ENCODE results near the gene MCCC1. TPM values are rescaled to one million over a fixed set of nuclear protein-coding genes. Genes with fewer than 3 reads are reported as not detected.

The MCCC1 gene
- total and polyA plus RNA-seq, 2 of the 4 experiments (the other 2 are of a cell fraction): 14.2 to 17.9 TPM

GRCh38 chr3:182971637-182972036, 127.7 kb downstream of the MCCC1 start:
- no TSS peak for BruUV-seq (replicated peaks)
- no peak overlapping the region for H3K14ac ChIP-seq (replicated peaks; ENCODE audit: low read depth, low read length)
- no peaks in the 10 kb centered on the region for H3K36me3 ChIP-seq (ENCODE audit: control insufficient read depth, insufficient read depth, low read length)
- peaks cover 11% of the 10 kb centered on the region for H3K4me1 ChIP-seq (ENCODE audit: control insufficient read depth, insufficient read depth, low read length)
- peak; percentile 40 for DNase-seq
- no CpG with 5 or more reads among the region's 2 CpGs for WGBS, 2 experiments (ENCODE audit: extremely low coverage in 2 of 2, insufficient read length in 1 of 2)
- H3K4me2 ChIP-seq (ENCODE audit: low read depth, low read length): no peak overlapping the region
- dilution Hi-C loops (cut with HindIII; ENCODE audit: low sequenced_read_pairs, unreplicated experiment) (no loop called here), intact Hi-C loops (cut with micrococcal nuclease) (no loop called here), in situ Hi-C loops (cut with MboI; ENCODE audit: low sequenced_read_pairs) (no loop called here)
- CTCF ChIA-PET: interaction anchor here (0.5 to 0.8 kb wide), 4 partner anchors 16 to 694 kb away, joined by 3 to 6 read pairs (median 3); no protein-coding TSS in a partner anchor
- no peak overlapping the region for H3K4me3 ChIP-seq (ENCODE audit: insufficient read depth, low read depth, low read length)
- no peak overlapping the region for H3K23ac ChIP-seq (ENCODE audit: low read depth, low read length)
- H2BK5ac ChIP-seq (ENCODE audit: low read depth, low read length, poor library complexity, severe bottlenecking): no peak overlapping the region
- no peak overlapping the region for H2AK5ac ChIP-seq (ENCODE audit: low read depth, low read length)
- H4K8ac ChIP-seq (ENCODE audit: low read depth in 2 of 2, low read length in 2 of 2): no peak overlapping the region
- H2BK15ac ChIP-seq (ENCODE audit: low read depth, low read length): no peak overlapping the region
- peak; percentile 47; the same call in 1 of the 2 replicates for ATAC-seq (ENCODE audit: low read depth)
- H3K18ac ChIP-seq (ENCODE audit: low read depth, low read length): no peak overlapping the region
- H2BK20ac ChIP-seq (ENCODE audit: low read depth, low read length): no peak overlapping the region
- no peak overlapping the region for H4K91ac ChIP-seq (ENCODE audit: insufficient read depth, low read depth, low read length)
- POLR2A ChIA-PET (ENCODE audit: unreplicated experiment): interaction anchor here (0.6 kb wide), 1 partner anchor 179 kb away, joined by 3 read pairs; no protein-coding TSS in a partner anchor
- H3K4ac ChIP-seq (ENCODE audit: low read depth, low read length): no peak overlapping the region
- H3K9me3 ChIP-seq (ENCODE audit: control insufficient read depth, insufficient read depth, low read length): no peaks in the 10 kb centered on the region
- TF ChIP-seq BHLHE40 (IDR thresholded peaks at IDR 0.05; ENCODE audit: low read depth, low read length) (no peak), RFX5 (IDR thresholded peaks at IDR 0.05; ENCODE audit: low read depth, low read length) (no peak), NFE2L2 (IDR thresholded peaks at IDR 0.05; ENCODE audit: low read depth, low read length) (no peak), FOS (IDR thresholded peaks at IDR 0.05; ENCODE audit: low read depth, low read length) (no peak), CTCF (conservative IDR thresholded peaks at IDR 0.05; ENCODE audit: low read depth, low read length) (no peak), MAZ (IDR thresholded peaks at IDR 0.05; ENCODE audit: borderline replicate concordance, low read depth, low read length) (no peak), MXI1 (IDR thresholded peaks at IDR 0.05; ENCODE audit: borderline replicate concordance, low read depth, low read length) (no peak), RAD21 (IDR thresholded peaks at IDR 0.05; ENCODE audit: low read length) (no peak), RCOR1 (IDR thresholded peaks at IDR 0.05; ENCODE audit: insufficient replicate concordance, low read length) (no peak), MAFK (IDR thresholded peaks at IDR 0.05; ENCODE audit: low read depth, low read length) (no peak), SMC3 (IDR thresholded peaks at IDR 0.05; ENCODE audit: low read depth, low read length) (no peak), CHD1 (IDR thresholded peaks at IDR 0.05; ENCODE audit: low read depth, low read length) (no peak), POLR2A (IDR thresholded peaks at IDR 0.05; ENCODE audit: low read depth, low read length) (no peak), CEBPB (IDR thresholded peaks at IDR 0.05; ENCODE audit: low read depth, low read length) (no peak), USF2 (IDR thresholded peaks at IDR 0.05; ENCODE audit: low read depth, low read length) (no peak)
- H4K5ac ChIP-seq (ENCODE audit: low read depth, low read length): no peak overlapping the region
- no peak overlapping the region for H3K56ac ChIP-seq (ENCODE audit: extremely low read depth, insufficient read depth, low read length)
- no peak overlapping the region for H2AFZ ChIP-seq (replicated peaks; ENCODE audit: low read length, poor library complexity)
- H3K79me1 ChIP-seq (ENCODE audit: low read depth in 1 of 2, low read length in 2 of 2): peaks cover 18 to 50% of the 10 kb centered on the region in 2 experiments
- no peak overlapping the region for H2BK120ac ChIP-seq (ENCODE audit: low read depth, low read length)
- no peaks in the 10 kb centered on the region for H3K27me3 ChIP-seq (ENCODE audit: control insufficient read depth, insufficient read depth, low read length)
- H4K20me1 ChIP-seq (ENCODE audit: insufficient read depth, low read length): peaks cover 9% of the 10 kb centered on the region; the same call in 1 of the 2 replicates
- H2AK9ac ChIP-seq (replicated peaks; ENCODE audit: low read depth, low read length, poor library complexity): no peak overlapping the region
- no peak overlapping the region for H3K27ac ChIP-seq (ENCODE audit: insufficient read depth, low read length)
- peaks cover 10% of the 10 kb centered on the region for H3K9me1 ChIP-seq (ENCODE audit: insufficient read depth, low read length)
- no peak overlapping the region for H3K9ac ChIP-seq (ENCODE audit: low read depth, low read length)
